IMR-90 (cell line): ENCODE measurements around the gene SH3RF2. TPM values are rescaled to one million over a fixed set of nuclear protein-coding genes. Genes with fewer than 3 reads are reported as not detected.
A peak's percentile ranks its signal among the peaks of the same experiment; 100 is the strongest.

ENCODE experiments used
- ATAC-seq: fragments of 200-7000 bp; cut with Tn5 transposase; 2 replicates; pipeline ENCODE4 v1.9.1; 2020; ENCODE audit warnings: low read depth, mild to moderate bottlenecking, moderate library complexity
- BruUV-seq: library from RNA; stranded (reverse); fragments of 400-500 nt; replicated peaks from 2 replicates; lab custom pipeline; 2021; lab: Mats Ljungman, UMichigan
- CTCF ChIA-PET: fragments of 300-600 bp; formaldehyde crosslinking; extraction: SDS; loops from one replicate; lab custom pipeline; 2021; ENCODE audit warnings: antibody characterized with exemption; lab: Yijun Ruan, JAX
- POLR2A ChIA-PET: fragments of 300-600 bp; sonication (Branson Sonifier 250); formaldehyde crosslinking; loops from one replicate; lab custom pipeline; 2022; ENCODE audit warnings: antibody characterized with exemption; ENCODE audit not compliant: unreplicated experiment; lab: Charles Lee
- DNase-seq: peaks from one replicate; pipeline ENCODE4 v3.0.0; 2013
- H2AFZ ChIP-seq: replicated peaks from 2 replicates; pipeline ENCODE3; 2013; ENCODE audit warnings: low read length, mild to moderate bottlenecking; ENCODE audit not compliant: poor library complexity
- H2AK5ac ChIP-seq: 2 replicates; pipeline ENCODE4 v1.6.1; 2013; ENCODE audit warnings: low read depth, low read length, inconsistent platforms
- H2AK9ac ChIP-seq: replicated peaks from 2 replicates; pipeline ENCODE3; 2013; ENCODE audit warnings: mild to moderate bottlenecking, low read depth, low read length, moderate library complexity; ENCODE audit not compliant: poor library complexity
- H2BK120ac ChIP-seq: 2 replicates; pipeline ENCODE4 v1.6.1; 2013; ENCODE audit warnings: low read depth, low read length, inconsistent platforms
- H2BK15ac ChIP-seq: 3 replicates; pipeline ENCODE4 v1.6.1; 2013; ENCODE audit warnings: low read depth, low read length, inconsistent platforms
- H2BK20ac ChIP-seq: 2 replicates; pipeline ENCODE4 v1.6.1; 2013; ENCODE audit warnings: low read depth, mild to moderate bottlenecking, inconsistent platforms, low read length, moderate library complexity
- H2BK5ac ChIP-seq: 2 replicates; pipeline ENCODE4 v1.6.1; 2013; ENCODE audit warnings: mild to moderate bottlenecking, low read depth, low read length, inconsistent platforms; ENCODE audit not compliant: poor library complexity, severe bottlenecking
- H3K14ac ChIP-seq: replicated peaks from 2 replicates; pipeline ENCODE4 v1.6.1; 2013; ENCODE audit warnings: low read depth, low read length, inconsistent platforms
- H3K18ac ChIP-seq: 2 replicates; pipeline ENCODE4 v1.6.1; 2013; ENCODE audit warnings: low read depth, low read length, control low read depth
- H3K23ac ChIP-seq: 2 replicates; pipeline ENCODE4 v1.6.1; 2013; ENCODE audit warnings: low read depth, low read length, inconsistent platforms
- H3K27ac ChIP-seq: 2 replicates; pipeline ENCODE4 v1.5.1; 2013; ENCODE audit warnings: mild to moderate bottlenecking, control low read depth, low read length; ENCODE audit not compliant: insufficient read depth
- H3K27me3 ChIP-seq: 2 replicates; pipeline ENCODE4 v1.6.1; 2013; ENCODE audit warnings: low read length; ENCODE audit not compliant: control insufficient read depth, insufficient read depth
- H3K36me3 ChIP-seq: 2 replicates; pipeline ENCODE4 v1.6.1; 2013; ENCODE audit warnings: low read length, mixed read lengths; ENCODE audit not compliant: control insufficient read depth, insufficient read depth
- H3K4ac ChIP-seq: 2 replicates; pipeline ENCODE4 v1.6.1; 2013; ENCODE audit warnings: low read depth, low read length, inconsistent platforms
- H3K4me1 ChIP-seq: 2 replicates; pipeline ENCODE4 v1.6.1; 2013; ENCODE audit warnings: low read length, mixed read lengths; ENCODE audit not compliant: control insufficient read depth, insufficient read depth
- H3K4me2 ChIP-seq: 2 replicates; pipeline ENCODE4 v1.6.1; 2013; ENCODE audit warnings: low read depth, mild to moderate bottlenecking, control low read depth, low read length, moderate library complexity
- H3K4me3 ChIP-seq: 2 replicates; pipeline ENCODE4 v1.5.1; 2013; ENCODE audit warnings: low read depth, mild to moderate bottlenecking, control low read depth, low read length, moderate library complexity; ENCODE audit not compliant: insufficient read depth
- H3K56ac ChIP-seq: 2 replicates; pipeline ENCODE4 v1.6.1; 2013; ENCODE audit warnings: low read length, inconsistent platforms; ENCODE audit not compliant: insufficient read depth; ENCODE audit errors: extremely low read depth
- H3K79me1 ChIP-seq, 2 experiments: 2 replicates each; pipeline ENCODE4 v1.6.1; 2013; ENCODE audit warnings: low read length in 2 of 2, inconsistent platforms in 1 of 2, low read depth in 1 of 2
- H3K9ac ChIP-seq: 2 replicates; pipeline ENCODE4 v1.6.1; 2013; ENCODE audit warnings: low read depth, low read length, control low read depth
- H3K9me1 ChIP-seq: 2 replicates; pipeline ENCODE4 v1.6.1; 2013; ENCODE audit warnings: low read length, inconsistent platforms; ENCODE audit not compliant: insufficient read depth
- H3K9me3 ChIP-seq: 2 replicates; pipeline ENCODE4 v1.6.1; 2013; ENCODE audit warnings: low read length; ENCODE audit not compliant: control insufficient read depth, insufficient read depth
- H4K20me1 ChIP-seq: 2 replicates; pipeline ENCODE4 v1.6.1; 2013; ENCODE audit warnings: low read length, inconsistent platforms; ENCODE audit not compliant: insufficient read depth
- H4K5ac ChIP-seq: 2 replicates; pipeline ENCODE4 v1.6.1; 2013; ENCODE audit warnings: mild to moderate bottlenecking, low read depth, low read length, control low read depth
- H4K8ac ChIP-seq, 2 experiments: 2 replicates each; pipeline ENCODE4 v1.6.1; 2013; ENCODE audit warnings: low read depth in 2 of 2, low read length in 2 of 2, control low read depth in 1 of 2, inconsistent platforms in 1 of 2
- H4K91ac ChIP-seq: 2 replicates; pipeline ENCODE4 v1.6.1; 2013; ENCODE audit warnings: low read depth, low read length, inconsistent platforms; ENCODE audit not compliant: insufficient read depth
- CEBPB ChIP-seq: IDR thresholded peaks from 2 replicates; pipeline ENCODE4 v1.6.1; 2012; ENCODE audit warnings: low read depth, low read length, improper control_type of control experiment
- MAZ ChIP-seq: IDR thresholded peaks from 2 replicates; pipeline ENCODE4 v1.6.1; 2012; ENCODE audit warnings: low read depth, mild to moderate bottlenecking, low read length, improper control_type of control experiment, moderate library complexity, borderline replicate concordance
- WGBS, 2 experiments: methylation state at CpG; one replicate each; pipeline versions ENCODE4 v1.1.5 to v1.1.7; 2013; ENCODE audit warnings: missing lambda C conversion rate in 2 of 2; ENCODE audit not compliant: insufficient read length in 1 of 2; ENCODE audit errors: extremely low coverage in 2 of 2; 5-methylcytosine and 5-hydroxymethylcytosine counted together
- dilution Hi-C: fragments of 300-500 bp; cut with HindIII; formaldehyde crosslinking; loops from one replicate; pipeline ENCODE4 v1.14.3; 2018; ENCODE audit warnings: low sequenced_read_pairs; ENCODE audit not compliant: unreplicated experiment
- in situ Hi-C: fragments of 300-500 bp; cut with MboI; formaldehyde crosslinking; loops from 3 replicates; pipeline ENCODE4 v1.14.3; 2019; ENCODE audit warnings: low sequenced_read_pairs, inconsistent platforms, mixed read lengths
- intact Hi-C: fragments of 100-400 bp; cut with micrococcal nuclease; formaldehyde crosslinking; loops from 2 replicates; pipeline ENCODE4 v1.10.0; 2022
- polyA plus RNA-seq, 3 experiments: library from polyadenylated mRNA; depleted of rRNA; stranded (reverse); fragments of >200 nt; gene quantifications; 2 replicates each; pipeline ENCODE4 v1.2.3, GENCODE V29; 2012; ENCODE audit warnings: low replicate concordance in 1 of 3
- total RNA-seq: library from RNA; depleted of rRNA; stranded (reverse); fragments of >200 nt; gene quantifications from 2 replicates; pipeline ENCODE4 v1.2.3, GENCODE V29; 2012

Gene SH3RF2
- total and polyA plus RNA-seq, 2 of the 4 experiments (the other 2 are of a cell fraction), result 1.3 to 1.7 TPM

- Histone ChIP-seq H3K9me3 (no peaks in the 10 kb centered on the region), H3K4me3 (no peak overlapping the region), H3K56ac (no peak overlapping the region), H2BK120ac (no peak overlapping the region), H4K91ac (no peak overlapping the region), H3K27ac (no peak overlapping the region), H3K4ac (no peak overlapping the region), H3K36me3 (peaks cover 5% of the 10 kb centered on the region; the same call in 1 of the 2 replicates), H2BK20ac (no peak overlapping the region), H2AK5ac (no peak overlapping the region), H4K8ac (no peak overlapping the region), H2AFZ (no peak overlapping the region), H3K27me3 (no peaks in the 10 kb centered on the region; the same call in 1 of the 2 replicates), H3K79me1 (no peaks in the 10 kb centered on the region), H2AK9ac (no peak overlapping the region), H3K9ac (no peak overlapping the region), H4K20me1 (no peaks in the 10 kb centered on the region), H3K4me1 (no peaks in the 10 kb centered on the region), H2BK5ac (no peak overlapping the region), H3K9me1 (no peaks in the 10 kb centered on the region), H3K18ac (no peak overlapping the region), H4K5ac (no peak overlapping the region), H3K23ac (no peak overlapping the region), H3K4me2 (no peak overlapping the region), H3K14ac (no peak overlapping the region), H2BK15ac (no peak overlapping the region)
- in situ Hi-C loops, result no loop called here
- POLR2A ChIA-PET, result no interaction called here
- intact Hi-C loops, result no loop called here
- no CpG with 5 or more reads among the region's 1 CpG for WGBS, 2 experiments
- no peak for ATAC-seq
- dilution Hi-C loops, result no loop called here
- BruUV-seq, result no TSS peak
- TF ChIP-seq CEBPB (peak; percentile 79), MAZ (no peak)
- CTCF ChIA-PET, result no interaction called here
- DNase-seq, result no peak
These were observed 167.2 kb downstream of the SH3RF2 start for GRCh38 chr5:146103594-146103993.
